ENCODE results near the gene CCDC136.

Gene CCDC136

DNA sequence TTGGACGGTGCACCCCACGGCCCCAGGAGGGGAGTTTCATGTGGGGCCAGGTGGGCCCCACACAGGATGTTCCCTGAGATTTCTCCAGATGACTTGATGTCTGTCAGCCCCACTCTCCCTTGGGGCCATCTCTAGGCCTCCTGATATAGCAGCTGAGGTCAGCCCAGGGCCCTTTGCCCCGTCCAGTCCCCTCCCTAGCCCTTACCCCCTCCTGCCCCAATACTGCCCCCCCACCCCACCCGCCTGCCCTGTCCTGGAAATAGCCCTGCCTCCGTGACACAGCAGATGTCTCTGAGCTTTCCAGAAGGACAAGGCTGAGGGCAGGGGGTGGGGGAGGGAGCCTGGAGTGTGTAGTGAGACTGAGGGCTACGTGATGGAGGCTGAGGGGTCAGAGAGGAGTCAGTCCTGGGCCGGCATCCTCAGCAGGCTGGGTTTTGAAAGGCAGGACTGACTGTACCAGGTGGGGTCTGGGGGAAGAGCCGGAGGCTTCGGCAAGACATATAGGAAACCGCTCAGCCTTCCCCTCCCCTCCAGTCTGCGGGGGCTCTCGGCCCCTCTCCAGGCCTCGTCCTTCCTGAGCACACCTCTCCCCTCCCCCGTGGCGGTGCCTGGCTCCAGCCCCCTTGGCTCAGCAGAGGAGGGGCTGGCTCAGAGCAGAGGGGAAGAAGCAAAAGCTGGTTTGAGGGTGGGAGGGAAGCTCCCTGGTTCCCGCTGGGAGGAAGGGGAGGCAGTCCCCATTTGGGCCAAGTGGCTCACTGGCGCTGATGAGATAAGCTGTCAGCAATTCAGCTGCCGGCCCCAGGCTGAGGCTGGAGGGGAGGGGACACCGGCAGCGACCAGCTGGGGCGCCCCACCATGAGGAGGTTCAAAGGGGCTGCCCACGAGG, 40.5 kb downstream of the CCDC136 start:
- no peak for DNase-seq (ENCODE audit: low read depth)

DNA sequence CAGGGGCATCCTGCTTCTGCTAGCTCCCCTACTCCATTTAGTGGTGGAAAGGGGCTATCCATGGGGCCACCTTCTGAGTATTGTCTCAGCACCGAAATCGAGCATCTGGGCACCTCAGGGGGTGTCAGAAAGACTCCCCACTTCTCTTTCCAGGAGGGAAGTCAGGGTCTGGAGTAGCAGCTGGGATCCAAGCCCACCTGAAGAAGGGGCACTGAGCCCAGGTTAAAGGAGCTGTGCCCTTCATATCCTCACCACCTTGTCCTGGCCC, 41.0 kb downstream of the CCDC136 start:
- DNase-seq (ENCODE audit: low read depth) = no peak

DNA sequence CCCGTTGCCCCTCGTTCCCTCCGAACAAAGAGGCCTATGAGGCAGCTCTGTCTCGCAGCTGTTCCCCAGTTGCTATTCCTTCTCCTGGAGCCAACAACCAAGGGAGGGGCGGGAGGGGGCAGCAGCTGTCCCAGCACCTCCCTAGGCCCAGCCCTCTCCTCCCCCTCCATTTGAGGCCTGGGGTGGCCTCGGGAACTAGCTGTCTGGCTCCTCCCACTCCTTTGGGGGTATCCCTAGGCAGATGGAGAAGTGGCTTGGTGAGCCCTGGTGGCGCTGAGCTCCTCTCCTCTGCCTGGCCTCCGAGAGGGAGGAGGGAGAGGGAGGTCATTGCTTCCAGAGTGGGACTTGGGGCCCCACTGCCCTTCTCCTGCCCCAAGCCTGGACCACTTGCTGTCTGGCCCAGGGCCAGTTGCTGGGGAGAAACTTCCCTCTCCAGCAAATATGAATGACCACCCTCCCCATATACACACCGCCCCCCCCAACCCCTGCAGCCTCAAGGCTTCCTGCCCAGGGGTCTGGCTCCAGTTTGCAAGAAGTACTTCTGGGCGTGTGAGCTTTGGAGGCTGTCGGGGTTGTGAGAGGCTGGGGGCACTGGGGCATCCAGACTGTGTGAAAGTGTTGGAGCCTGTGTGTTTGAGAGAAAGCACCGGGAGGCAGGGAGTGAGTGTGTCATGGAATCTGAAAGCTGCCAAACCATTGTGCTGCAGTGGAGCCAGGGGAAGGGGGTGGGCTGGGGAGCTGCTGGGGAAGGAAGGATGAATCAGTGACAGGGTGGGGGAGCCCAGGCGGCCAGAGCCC, 41.6 kb downstream of the CCDC136 start:
- no peak for DNase-seq (ENCODE audit: low read depth)

DNA sequence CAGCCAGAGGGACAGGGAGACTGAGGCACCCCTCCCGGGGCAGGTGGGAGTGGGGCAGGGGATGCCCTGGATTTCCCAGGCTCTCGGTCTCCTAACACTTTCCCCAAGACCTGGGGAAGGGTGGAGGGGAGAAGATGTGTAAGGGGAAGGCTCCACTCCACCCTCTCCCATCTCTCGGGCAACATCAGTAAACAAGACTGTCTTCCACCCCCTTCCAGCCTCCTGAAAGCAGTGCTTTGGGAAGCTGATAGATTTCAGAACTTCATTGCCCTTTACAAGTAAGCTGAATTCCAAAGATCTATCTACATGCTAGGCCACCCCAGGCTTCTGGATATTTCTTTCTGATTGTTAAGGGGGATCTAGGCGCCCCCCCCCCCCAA, 42.2 kb downstream of the CCDC136 start:
- no peak for DNase-seq (ENCODE audit: low read depth)

DNA sequence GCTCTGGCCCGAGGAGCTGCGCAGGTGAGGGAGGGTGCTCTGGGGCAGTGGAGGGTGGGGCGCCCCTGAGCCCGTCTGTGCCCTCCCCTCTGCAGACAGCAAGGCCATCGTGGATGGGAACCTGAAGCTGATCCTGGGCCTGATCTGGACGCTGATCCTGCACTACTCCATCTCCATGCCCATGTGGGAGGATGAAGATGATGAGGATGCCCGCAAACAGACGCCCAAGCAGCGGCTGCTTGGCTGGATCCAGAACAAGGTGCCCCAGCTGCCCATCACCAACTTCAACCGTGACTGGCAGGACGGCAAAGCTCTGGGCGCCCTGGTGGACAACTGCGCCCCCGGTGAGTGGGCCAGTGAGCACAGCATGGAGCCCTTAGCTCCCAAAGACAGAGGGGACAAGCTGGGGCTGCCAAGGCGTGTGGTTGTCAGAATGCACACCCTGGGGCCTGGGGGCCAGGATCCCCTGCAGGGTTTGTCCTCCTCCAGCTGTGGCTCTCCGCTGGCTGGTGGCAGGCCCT, 43.5 kb downstream of the CCDC136 start:
- no peak for DNase-seq (ENCODE audit: low read depth)

DNA sequence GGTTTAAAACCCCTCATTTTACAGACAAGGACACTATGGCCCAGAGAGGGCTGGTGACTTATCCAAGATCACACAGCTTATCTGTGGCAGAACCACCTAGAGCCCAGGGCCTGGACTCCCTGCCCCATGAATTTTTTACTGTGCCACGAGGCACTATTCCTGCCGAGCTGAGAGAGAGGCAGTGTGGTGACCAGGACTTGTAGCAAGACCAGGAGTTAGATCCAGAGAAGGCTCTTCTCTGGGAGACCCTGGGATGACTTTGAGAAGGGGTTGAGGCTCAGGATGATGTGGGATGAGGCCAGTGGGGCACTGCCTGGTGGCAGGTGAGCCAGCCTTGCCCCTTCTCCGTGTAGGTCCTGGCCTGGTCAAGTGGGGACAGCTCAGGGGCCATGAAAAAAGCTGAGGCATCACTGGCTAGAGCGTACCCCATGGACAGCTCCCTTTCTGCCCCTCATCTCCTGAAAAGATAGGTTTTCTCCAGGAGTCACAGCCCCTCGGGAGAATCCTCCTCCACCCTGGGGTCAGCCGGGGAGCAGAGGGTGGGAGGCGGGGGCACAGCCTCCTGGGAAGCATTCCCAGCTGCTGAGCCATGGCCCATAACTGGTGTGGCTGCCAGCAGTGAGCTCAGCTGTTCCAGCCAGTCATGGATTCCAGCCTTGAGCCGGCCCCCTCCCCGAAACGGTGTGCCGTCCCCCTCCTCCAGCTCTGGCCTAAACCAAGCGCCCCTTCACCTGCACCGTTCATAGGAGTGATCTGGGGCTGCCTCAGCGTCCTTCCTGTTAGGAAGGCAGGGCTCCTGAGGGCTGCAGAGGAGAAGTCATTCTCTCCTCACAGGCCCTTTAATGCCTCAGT, 44.2 kb downstream of the CCDC136 start:
- no peak for DNase-seq (ENCODE audit: low read depth)

DNA sequence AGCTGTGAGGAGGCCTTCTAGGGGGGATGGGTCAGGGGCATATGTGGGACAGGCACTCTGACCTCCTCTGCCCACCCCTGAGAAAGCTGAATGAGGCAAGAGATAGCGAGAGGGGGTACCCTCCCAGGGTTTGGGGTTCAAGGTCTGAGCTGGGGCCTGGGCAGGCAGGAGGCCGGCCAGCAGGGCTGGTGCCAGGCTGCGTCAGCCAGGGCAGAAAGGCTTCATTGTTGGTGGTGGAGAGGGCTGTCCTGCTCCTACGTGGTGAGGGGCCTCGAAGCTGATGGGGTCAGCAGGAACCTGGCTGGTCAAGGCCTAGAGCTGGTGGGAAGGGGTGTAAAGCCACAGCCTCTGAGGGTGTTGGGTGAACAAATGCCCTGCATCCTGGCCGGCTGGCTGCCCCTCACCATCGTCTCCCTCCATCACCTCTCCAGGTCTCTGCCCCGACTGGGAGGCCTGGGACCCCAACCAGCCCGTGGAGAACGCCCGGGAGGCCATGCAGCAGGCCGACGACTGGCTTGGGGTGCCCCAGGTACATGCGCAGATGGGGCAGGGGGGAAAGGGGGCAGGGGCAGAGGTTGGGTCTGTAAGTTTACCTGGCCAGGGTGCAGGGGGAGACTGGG, 45.1 kb downstream of the CCDC136 start:
- no peak for DNase-seq (ENCODE audit: low read depth)

DNA sequence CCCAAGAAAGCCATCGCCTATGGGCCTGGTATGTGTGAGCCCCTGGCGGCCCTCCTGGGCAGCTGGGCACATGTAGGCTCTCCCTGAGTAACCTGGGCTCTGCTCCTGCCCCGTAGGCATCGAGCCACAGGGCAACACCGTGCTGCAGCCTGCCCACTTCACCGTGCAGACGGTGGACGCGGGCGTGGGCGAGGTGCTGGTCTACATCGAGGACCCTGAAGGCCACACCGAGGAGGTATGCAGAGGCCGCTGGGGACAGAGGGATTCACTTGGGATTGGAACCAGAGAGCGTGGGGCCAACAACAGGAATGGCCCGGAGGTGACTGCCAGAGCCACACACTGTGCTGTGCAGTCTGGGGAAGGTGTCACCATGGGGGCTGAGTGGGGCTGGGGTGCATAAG, 45.8 kb downstream of the CCDC136 start:
- DNase-seq (ENCODE audit: low read depth) = no peak

DNA sequence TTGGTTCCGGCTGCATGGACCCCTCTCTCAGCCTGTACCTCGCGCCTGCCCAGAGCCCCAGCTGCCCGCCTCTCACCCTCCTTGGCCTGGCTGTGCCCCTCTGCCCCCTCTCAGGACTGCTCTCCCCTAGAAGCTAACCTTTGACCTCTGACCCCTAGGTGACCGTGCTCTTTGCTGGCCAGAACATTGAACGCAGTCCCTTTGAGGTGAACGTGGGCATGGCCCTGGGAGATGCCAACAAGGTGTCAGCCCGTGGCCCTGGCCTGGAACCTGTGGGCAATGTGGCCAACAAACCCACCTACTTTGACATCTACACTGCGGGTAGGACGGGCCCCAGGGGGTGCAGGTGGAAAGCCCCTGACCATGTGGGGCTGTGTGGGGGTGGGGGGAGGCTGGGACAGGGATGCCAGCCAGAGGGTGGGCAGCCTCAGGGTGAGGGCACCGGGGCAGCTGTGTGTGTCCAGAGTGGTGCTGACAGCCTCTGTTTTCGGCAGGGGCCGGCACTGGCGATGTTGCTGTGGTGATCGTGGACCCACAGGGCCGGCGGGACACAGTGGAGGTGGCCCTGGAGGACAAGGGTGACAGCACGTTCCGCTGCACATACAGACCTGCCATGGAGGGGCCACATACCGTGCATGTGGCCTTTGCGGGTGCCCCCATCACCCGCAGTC, 46.5 kb downstream of the CCDC136 start:
- DNase-seq (ENCODE audit: low read depth) = no peak

DNA sequence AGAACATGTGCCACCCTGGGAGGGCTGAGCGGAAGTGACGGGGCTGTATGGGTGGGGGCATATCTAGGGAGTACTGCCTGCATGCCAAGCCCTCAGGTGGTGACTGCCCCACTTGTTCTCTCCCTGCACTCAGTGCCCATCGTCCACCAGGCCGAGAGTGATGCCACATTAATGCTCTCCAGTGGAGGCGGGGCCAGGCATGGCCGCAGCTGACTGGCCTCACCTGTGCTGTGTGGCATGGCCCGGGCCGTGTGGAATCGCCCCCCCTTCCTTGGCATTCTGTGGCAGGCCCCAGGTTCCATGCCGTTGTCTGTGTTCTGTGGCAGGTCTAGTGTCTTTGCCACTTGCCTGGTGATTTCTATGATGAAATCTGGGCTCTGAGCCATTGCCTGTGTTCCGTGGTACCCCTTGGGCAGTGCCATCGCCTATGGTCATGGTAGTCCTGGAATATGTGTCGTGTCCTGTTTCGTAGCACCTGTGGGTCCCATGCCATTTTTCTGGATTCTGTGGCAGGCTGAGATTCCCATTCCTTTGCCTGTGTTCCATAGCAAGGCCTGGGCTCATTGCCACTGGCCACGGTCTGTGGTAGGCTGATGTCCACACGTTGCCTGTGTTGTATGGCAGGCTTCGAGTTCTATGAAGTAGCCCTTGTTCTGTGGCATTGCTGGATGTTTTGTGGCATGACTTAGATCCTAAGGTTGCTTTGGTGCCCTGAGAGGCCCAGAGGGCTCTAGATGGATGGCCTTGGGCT, 47.4 kb downstream of the CCDC136 start:
- no peak for DNase-seq (ENCODE audit: low read depth)

DNA sequence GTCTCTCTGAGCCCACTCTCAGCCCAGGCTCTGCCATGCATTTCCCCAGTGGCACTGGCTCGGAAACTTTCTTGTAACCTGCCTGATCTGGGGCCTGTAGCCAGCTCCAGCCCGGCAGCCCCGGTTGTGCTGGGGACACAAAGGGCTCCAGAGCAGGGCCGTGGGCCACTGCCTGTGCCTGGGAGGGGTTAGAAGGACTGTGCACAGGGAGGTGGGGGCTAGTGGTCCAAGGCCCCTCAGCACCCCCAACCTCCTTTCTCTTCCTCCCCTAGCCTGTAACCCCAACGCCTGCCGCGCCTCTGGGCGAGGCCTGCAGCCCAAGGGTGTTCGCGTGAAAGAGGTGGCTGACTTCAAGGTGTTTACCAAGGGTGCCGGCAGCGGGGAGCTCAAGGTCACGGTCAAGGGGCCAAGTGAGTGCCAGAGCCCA, 48.0 kb downstream of the CCDC136 start:
- no peak for DNase-seq (ENCODE audit: low read depth)

DNA sequence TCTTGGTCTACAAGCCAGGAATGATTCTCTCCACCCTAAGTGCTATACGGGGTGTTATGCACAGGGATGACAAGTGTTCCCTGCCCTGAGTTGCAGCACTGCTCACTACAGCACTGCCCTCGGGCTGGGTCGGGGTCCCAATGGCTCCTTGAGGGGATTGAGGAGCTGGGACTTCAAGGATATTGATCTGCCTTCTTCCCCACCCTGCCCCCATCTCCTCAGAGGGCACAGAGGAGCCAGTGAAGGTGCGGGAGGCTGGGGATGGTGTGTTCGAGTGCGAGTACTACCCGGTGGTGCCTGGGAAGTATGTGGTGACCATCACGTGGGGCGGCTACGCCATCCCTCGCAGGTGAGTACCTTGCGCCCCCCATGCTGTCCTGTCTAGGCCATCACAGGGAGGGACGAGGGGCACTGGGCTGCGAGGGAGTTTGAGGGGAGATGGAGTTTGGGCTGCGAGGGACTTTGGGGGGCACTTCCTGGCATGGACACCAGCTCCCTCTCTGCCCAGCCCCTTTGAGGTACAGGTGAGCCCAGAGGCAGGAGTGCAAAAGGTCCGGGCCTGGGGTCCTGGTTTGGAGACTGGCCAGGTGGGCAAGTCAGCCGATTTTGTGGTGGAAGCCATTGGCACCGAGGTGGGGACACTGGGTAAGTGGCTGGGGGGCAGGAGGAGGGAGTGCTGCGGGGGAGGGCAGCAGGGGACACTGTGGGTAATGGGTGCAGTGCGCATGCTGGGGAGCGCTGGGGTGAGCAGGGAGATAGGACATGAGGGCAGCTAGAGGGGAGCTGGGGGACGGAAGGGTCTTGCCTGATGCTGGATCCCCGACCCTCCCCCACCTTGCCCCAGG, 48.8 kb downstream of the CCDC136 start:
- DNase-seq (ENCODE audit: low read depth) = no peak

DNA sequence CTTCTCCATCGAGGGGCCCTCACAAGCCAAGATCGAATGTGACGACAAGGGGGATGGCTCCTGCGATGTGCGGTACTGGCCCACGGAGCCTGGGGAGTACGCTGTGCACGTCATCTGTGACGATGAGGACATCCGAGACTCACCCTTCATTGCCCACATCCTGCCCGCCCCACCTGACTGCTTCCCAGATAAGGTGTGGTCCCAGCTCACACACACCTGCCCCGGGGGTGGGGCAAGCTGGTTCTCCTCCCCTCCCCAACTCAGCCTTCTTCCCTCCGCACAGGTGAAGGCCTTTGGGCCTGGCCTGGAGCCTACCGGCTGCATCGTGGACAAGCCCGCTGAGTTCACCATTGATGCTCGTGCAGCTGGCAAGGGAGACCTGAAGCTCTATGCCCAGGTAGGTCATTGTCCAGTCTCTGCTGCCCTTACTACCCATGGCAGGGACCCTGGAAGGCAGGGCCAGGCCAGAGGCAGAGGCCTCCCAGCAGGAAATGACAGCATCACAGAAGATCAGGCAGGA, 49.5 kb downstream of the CCDC136 start:
- no peak for DNase-seq (ENCODE audit: low read depth)

DNA sequence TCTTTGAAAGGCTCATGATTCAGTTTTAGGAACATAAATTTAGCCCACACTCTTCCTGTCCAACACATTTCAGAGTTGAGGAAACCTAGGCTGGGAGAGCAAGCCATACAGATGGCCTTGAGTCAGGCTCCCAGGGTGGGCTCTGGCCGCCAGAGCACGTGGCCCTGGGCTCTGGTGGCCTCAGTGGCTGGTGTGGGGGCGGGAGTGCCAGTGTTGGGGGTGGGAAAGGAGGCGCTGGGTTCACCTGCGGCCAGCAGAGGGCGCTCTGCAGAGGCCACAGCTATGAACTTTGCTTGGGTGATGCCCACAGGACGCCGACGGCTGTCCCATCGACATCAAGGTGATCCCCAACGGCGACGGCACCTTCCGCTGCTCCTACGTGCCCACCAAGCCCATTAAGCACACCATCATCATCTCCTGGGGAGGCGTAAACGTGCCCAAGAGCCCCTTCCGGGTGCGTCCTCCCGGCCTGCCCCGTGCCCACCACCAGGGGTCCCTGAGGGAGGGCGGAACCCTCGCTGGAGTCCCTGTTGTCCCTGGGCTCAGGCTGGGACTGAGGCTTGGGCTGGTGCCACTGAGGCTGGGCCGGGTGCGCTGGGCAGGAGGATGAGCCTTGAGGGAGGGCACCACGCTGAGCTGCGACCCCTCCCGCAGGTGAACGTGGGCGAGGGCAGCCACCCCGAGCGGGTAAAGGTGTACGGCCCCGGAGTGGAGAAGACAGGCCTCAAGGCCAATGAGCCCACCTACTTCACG, 50.3 kb downstream of the CCDC136 start:
- no peak for DNase-seq (ENCODE audit: low read depth)

DNA sequence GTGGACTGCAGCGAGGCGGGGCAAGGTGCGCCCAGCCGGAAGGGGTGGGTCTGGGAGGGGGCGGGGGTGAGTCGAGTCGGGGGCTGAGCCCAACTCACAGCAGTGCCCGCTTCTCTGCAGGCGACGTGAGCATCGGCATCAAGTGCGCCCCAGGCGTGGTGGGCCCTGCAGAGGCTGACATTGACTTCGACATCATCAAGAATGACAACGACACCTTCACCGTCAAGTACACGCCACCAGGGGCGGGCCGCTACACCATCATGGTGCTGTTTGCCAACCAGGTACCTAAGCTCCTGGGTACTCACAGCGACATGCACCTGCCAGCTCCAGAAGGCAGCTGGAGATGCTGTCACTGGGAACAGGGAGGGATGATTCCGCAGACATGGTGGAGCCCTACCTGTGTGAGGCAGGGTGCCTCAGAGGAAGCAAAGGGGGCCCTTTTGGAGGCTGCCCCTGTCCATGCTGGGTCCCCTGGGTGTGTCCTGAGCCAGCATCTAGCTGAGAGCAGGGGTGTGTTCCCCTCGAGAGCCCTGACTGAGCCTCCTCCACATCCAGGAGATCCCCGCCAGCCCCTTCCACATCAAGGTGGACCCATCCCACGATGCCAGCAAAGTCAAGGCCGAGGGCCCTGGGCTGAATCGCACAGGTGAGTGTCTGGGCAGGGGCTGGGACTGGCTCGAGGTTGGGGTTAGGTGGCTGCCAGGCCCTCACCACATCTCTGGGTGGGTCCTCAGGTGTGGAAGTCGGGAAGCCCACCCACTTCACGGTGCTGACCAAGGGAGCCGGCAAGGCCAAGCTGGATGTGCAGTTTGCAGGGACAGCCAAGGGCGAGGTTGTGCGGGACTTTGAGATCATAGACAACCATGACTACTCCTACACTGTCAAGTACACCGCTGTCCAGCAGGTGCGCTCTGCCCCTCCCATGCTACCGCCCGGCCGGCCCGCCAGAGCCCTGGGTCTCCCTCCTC, 51.2 kb downstream of the CCDC136 start:
- no peak for DNase-seq (ENCODE audit: low read depth)

DNA sequence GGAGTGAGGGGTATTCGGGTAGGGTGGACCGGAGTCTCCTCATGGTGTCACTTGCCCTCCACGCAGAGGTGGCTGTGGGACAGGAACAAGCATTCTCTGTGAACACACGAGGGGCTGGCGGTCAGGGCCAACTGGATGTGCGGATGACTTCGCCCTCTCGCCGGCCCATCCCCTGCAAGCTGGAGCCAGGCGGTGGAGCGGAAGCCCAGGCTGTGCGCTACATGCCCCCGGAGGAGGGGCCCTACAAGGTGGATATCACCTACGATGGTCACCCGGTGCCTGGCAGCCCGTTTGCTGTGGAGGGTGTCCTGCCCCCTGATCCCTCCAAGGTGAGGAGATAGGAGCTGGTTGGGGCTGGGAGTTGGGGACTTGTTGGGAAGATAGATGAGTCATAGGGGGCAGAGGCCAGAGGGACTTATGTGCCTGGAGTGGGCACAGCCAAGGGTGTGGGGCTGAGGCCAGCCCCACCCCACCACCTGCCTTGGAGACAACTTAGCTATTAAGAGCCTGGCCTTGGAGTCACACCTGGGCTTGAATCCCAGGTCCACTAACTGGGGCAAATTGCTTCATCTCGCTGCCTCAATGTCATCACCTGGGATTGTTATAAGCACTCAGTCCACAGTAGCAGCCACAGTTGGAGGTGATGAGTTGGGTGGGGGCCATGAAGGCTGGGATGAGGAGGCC, 52.3 kb downstream of the CCDC136 start:
- no peak for DNase-seq (ENCODE audit: low read depth)

DNA sequence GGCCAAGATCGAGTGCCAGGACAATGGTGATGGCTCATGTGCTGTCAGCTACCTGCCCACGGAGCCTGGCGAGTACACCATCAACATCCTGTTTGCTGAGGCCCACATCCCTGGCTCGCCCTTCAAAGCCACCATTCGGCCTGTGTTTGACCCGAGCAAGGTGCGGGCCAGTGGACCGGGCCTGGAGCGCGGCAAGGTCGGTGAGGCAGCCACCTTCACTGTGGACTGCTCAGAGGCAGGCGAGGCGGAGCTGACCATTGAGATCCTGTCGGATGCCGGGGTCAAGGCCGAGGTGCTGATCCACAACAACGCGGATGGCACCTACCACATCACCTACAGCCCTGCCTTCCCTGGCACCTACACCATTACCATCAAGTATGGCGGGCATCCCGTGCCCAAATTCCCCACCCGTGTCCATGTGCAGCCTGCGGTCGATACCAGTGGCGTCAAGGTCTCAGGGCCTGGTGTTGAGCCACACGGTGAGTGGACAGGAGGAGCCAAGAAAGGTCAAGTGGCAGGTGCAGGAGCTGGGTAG, 53.1 kb downstream of the CCDC136 start:
- no peak for DNase-seq (ENCODE audit: low read depth)

Data from HS-5 (cell line).